HepG2 (cell line): ENCODE measurements around the gene ACSM6. TPM values are rescaled to one million over a fixed set of nuclear protein-coding genes. Genes with fewer than 3 reads are reported as not detected.

Experiments used
- ADNP ChIP-seq: sonication (generic); formaldehyde crosslinking; IDR thresholded peaks from 2 replicates; pipeline ENCODE4 v1.4.0; 2020; ENCODE audit warnings: missing genetic modification reagents
- ERF ChIP-seq: IDR thresholded peaks from 2 replicates; pipeline ENCODE4 v1.6.1; 2018; ENCODE audit warnings: missing biosample characterization, missing genetic modification reagents
- HMGXB3 ChIP-seq: sonication (generic); formaldehyde crosslinking; IDR thresholded peaks from 2 replicates; pipeline ENCODE4 v1.4.0; 2020; ENCODE audit warnings: missing genetic modification reagents, borderline replicate concordance
- SOX13 ChIP-seq, 3 experiments: fragments of 450-650 bp in 1 of 3; sonication (generic) in 1 of 3; formaldehyde crosslinking in 1 of 3; IDR thresholded peaks in 2 of 3; conservative IDR thresholded peaks in 1 of 3; 2 replicates each; pipeline versions ENCODE4 v1.5.0 to v1.6.1; 2016 to 2020; ENCODE audit warnings: antibody characterized with exemption in 1 of 3, mild to moderate bottlenecking in 1 of 3, missing compliant biosample characterization in 1 of 3, missing genetic modification reagents in 1 of 3, moderate library complexity in 1 of 3
- ZNF280D ChIP-seq: sonication (generic); formaldehyde crosslinking; IDR thresholded peaks from 2 replicates; pipeline ENCODE4 v1.5.1; 2020; ENCODE audit warnings: mild to moderate bottlenecking, missing genetic modification reagents
- ZNF317 ChIP-seq: sonication (generic); formaldehyde crosslinking; IDR thresholded peaks from 2 replicates; pipeline ENCODE4 v1.5.0; 2020; ENCODE audit warnings: mild to moderate bottlenecking, missing genetic modification reagents
- ZNF577 ChIP-seq: sonication (generic); formaldehyde crosslinking; IDR thresholded peaks from 2 replicates; pipeline ENCODE4 v1.4.0; 2020; ENCODE audit warnings: mild to moderate bottlenecking, low read depth, missing genetic modification reagents, borderline replicate concordance
- ZNF589 ChIP-seq: sonication (generic); formaldehyde crosslinking; conservative IDR thresholded peaks from 2 replicates; pipeline ENCODE4 v1.8.0; 2022; ENCODE audit warnings: mild to moderate bottlenecking, moderate library complexity, missing genetic modification reagents
- polyA plus RNA-seq, 8 experiments: library from polyadenylated mRNA; depleted of rRNA in 3 of 8; stranded (reverse) in 7 of 8; unstranded in 1 of 8; fragments of >200 nt; fragmentation: Illumina TruSeq in 4 of 8; extraction: Trizol in 4 of 8; gene quantifications; 2 replicates each; pipeline versions ENCODE4 v1.2.1 to v1.2.3, GENCODE V29; 2011 to 2016; ENCODE audit warnings: low read depth in 4 of 8, missing spikeins in 1 of 8, mixed read lengths in 1 of 8; ENCODE audit not compliant: insufficient read depth in 1 of 8
- total RNA-seq, 5 experiments: library from RNA; depleted of rRNA; stranded (reverse); fragments of >200 nt; fragmentation: Illumina TruSeq; extraction: Trizol; gene quantifications; 2 replicates each; pipeline ENCODE4 v1.2.3, GENCODE V29; 2016; ENCODE audit warnings: low read depth in 1 of 5

The ACSM6 gene
- total and polyA plus RNA-seq, 2 of the 13 experiments (the other 11 are each of a cell fraction or from before 2014, with no cell fraction given): not detected

- no peak for TF ChIP-seq SOX13 (IDR thresholded peaks at IDR 0.05)
- no peak for TF ChIP-seq SOX13 (CRISPR knock-in tag; conservative IDR thresholded peaks at IDR 0.05 in 1 of 2, IDR thresholded peaks at IDR 0.05 in 1 of 2)
- no peak for TF ChIP-seq ZNF280D (CRISPR knock-in tag)
- no peak for TF ChIP-seq ADNP
- TF ChIP-seq HMGXB3 (CRISPR knock-in tag): no peak
- no peak for TF ChIP-seq ERF (CRISPR knock-in tag)
- no peak for TF ChIP-seq ZNF577
- TF ChIP-seq ZNF589 (CRISPR knock-in tag): no peak
- TF ChIP-seq ZNF317: no peak
Measured at GRCh38 chr10:95244152-95244551, 50.1 kb downstream of the ACSM6 start (continued).
